Hepatocyte (in vitro differentiated cells): ENCODE results near the gene PTPRT.

Source experiments
- EZH2 ChIP-seq: fragments of 200-600 bp; sonication (generic); IDR thresholded peaks from 2 replicates; pipeline ENCODE4 v1.6.1; 2016; ENCODE audit warnings: antibody characterized with exemption, mild to moderate bottlenecking, borderline replicate concordance
- EZH2phosphoT487 ChIP-seq: fragments of 200-600 bp; sonication (generic); IDR thresholded peaks from one replicate; pipeline ENCODE4 v1.6.1; 2018; ENCODE audit warnings: antibody characterized with exemption, mild to moderate bottlenecking, low read depth, moderate library complexity; ENCODE audit not compliant: unreplicated experiment, severe bottlenecking
- TF ChIP-seq, protein P1 (sequence below): fragments of 200-600 bp; sonication (generic); IDR thresholded peaks from 2 replicates; pipeline ENCODE4 v1.5.1; 2016; ENCODE audit warnings: antibody characterized with exemption, mild to moderate bottlenecking; ENCODE audit not compliant: poor library complexity

DNA sequence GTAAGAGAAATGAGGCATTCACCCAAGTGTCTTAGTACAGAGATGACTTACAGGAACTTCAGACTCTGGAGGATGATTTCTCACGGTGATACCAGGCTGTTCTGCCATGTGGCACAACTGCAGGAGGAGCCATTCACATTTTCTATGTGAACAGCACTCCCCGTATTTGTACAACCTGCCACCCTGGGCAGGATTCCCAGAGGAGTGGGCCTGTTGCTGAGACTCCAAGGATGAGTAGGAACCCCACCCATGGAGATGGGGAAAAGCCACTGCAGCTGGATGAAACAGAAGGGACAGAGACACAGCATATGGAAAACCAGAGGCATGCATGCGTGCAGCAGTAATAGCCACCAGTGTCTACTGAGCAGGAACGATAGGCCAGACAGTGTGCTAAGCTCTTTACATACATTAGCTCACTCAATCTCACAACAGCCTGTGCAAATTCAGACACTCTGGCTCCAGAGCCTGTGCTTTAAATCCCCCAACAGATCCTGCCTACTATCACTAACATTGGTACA is 48.0 kb upstream of the PTPRT start:
- TF ChIP-seq, protein P1, sequence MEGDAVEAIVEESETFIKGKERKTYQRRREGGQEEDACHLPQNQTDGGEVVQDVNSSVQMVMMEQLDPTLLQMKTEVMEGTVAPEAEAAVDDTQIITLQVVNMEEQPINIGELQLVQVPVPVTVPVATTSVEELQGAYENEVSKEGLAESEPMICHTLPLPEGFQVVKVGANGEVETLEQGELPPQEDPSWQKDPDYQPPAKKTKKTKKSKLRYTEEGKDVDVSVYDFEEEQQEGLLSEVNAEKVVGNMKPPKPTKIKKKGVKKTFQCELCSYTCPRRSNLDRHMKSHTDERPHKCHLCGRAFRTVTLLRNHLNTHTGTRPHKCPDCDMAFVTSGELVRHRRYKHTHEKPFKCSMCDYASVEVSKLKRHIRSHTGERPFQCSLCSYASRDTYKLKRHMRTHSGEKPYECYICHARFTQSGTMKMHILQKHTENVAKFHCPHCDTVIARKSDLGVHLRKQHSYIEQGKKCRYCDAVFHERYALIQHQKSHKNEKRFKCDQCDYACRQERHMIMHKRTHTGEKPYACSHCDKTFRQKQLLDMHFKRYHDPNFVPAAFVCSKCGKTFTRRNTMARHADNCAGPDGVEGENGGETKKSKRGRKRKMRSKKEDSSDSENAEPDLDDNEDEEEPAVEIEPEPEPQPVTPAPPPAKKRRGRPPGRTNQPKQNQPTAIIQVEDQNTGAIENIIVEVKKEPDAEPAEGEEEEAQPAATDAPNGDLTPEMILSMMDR = no peak
- no peak for TF ChIP-seq EZH2phosphoT487
- no peak for TF ChIP-seq EZH2
